ENCODE results near the gene DHX38.
A peak's percentile ranks its signal among the peaks of the same experiment; 100 is the strongest.

- TF ChIP-seq CTCF (IDR thresholded peaks at IDR 0.05) (peak; percentile 65 to 80 (median 74)), EP300 (IDR thresholded peaks at IDR 0.05; ENCODE audit: low read depth) (no peak), POLR2A (IDR thresholded peaks at IDR 0.05) (no peak)
Measured at GRCh38 chr16:72124761-72125634, 31.4 kb downstream of the DHX38 start.

Data from transverse colon (tissue), 3 donors.